T-cell (primary cell): ENCODE measurements around the gene HAND2. TPM values are rescaled to one million over a fixed set of nuclear protein-coding genes. Genes with fewer than 3 reads are reported as not detected.

ENCODE experiments used
- ATAC-seq, 4 experiments: fragments of 200-7000 bp in 3 of 4; fragments of 150-1000 bp in 1 of 4; cut with Tn5 transposase; replicated peaks in 1 of 4; 1 replicate in 3 of 4; 2 replicates in 1 of 4; pipeline ENCODE4 v1.10.0; 2021; ENCODE audit warnings: moderate library complexity in 3 of 4, mild to moderate bottlenecking in 2 of 4, moderate number of reproducible peaks in 1 of 4
- CTCF ChIA-PET, 2 donors: fragments of 300-600 bp; sonication (Branson Sonifier 250); formaldehyde crosslinking; loops; one replicate each; lab custom pipeline; 2022; ENCODE audit warnings: antibody characterized with exemption in 2 of 2; lab: Charles Lee
- POLR2A ChIA-PET, 2 donors: fragments of 300-600 bp; sonication (Branson Sonifier 250); formaldehyde crosslinking; loops; one replicate each; lab custom pipeline; 2022; ENCODE audit warnings: antibody characterized with exemption in 2 of 2; lab: Charles Lee
- DNase-seq, 35 experiments: peaks; one replicate each; pipeline versions ENCODE4 v3.0.0 to v3.0.0-alpha.2; 2013 to 2023
- H3K27ac ChIP-seq: one replicate; pipeline ENCODE4 v1.5.1; 2013; ENCODE audit warnings: low read length
- H3K27me3 ChIP-seq, 2 experiments: replicated peaks in 1 of 2; 1 replicate in 1 of 2; 2 replicates in 1 of 2; pipeline versions ENCODE4 v1.6.1 to v1.7.0; 2013; ENCODE audit warnings: low read length in 1 of 2, mixed read lengths in 1 of 2; ENCODE audit not compliant: control insufficient read depth in 2 of 2, insufficient read depth in 2 of 2; ENCODE audit errors: extremely low read depth in 1 of 2
- H3K36me3 ChIP-seq, 2 donors: 1 replicate in 1 of 2; 2 replicates in 1 of 2; pipeline versions ENCODE4 v1.6.1 to v1.7.0; 2013; ENCODE audit warnings: low read length in 1 of 2; ENCODE audit not compliant: control insufficient read depth in 2 of 2, insufficient read depth in 1 of 2; ENCODE audit errors: extremely low read depth in 1 of 2
- H3K4me1 ChIP-seq, 2 experiments: 1 replicate in 1 of 2; 2 replicates in 1 of 2; pipeline versions ENCODE4 v1.6.1 to v1.7.0; 2013; ENCODE audit warnings: low read length in 2 of 2, mixed read lengths in 1 of 2; ENCODE audit not compliant: insufficient read depth in 2 of 2, control insufficient read depth in 1 of 2; ENCODE audit errors: extremely low read depth in 1 of 2
- H3K4me3 ChIP-seq, 2 donors: 1 replicate in 1 of 2; 2 replicates in 1 of 2; pipeline versions ENCODE4 v1.5.1 to v1.7.0; 2013; ENCODE audit warnings: mild to moderate bottlenecking in 2 of 2, low read length in 1 of 2, moderate library complexity in 1 of 2; ENCODE audit not compliant: control insufficient read depth in 1 of 2; ENCODE audit errors: extremely low read depth in 1 of 2
- H3K9me3 ChIP-seq: 2 replicates; pipeline ENCODE4 v1.7.0; 2013
- H3K27ac Mint-ChIP-seq, 2 donors: one replicate each; pipeline ENCODE4 v1.8.0; 2020 to 2021; ENCODE audit warnings: mild to moderate bottlenecking in 2 of 2, mixed read lengths in 2 of 2
- H3K27me3 Mint-ChIP-seq, 2 donors: one replicate each; pipeline ENCODE4 v1.8.0; 2021 to 2022; ENCODE audit warnings: mixed read lengths in 2 of 2
- H3K36me3 Mint-ChIP-seq: one replicate; pipeline ENCODE4 v1.8.0; 2021; ENCODE audit warnings: mixed read lengths
- H3K4me1 Mint-ChIP-seq, 3 donors: one replicate each; pipeline ENCODE4 v1.8.0; 2020 to 2022; ENCODE audit warnings: mixed read lengths in 3 of 3, mild to moderate bottlenecking in 1 of 3
- H3K4me3 Mint-ChIP-seq, 3 donors: one replicate each; pipeline ENCODE4 v1.8.0; 2020 to 2022; ENCODE audit warnings: mild to moderate bottlenecking in 3 of 3, mixed read lengths in 3 of 3, moderate library complexity in 3 of 3
- H3K9me3 Mint-ChIP-seq, 3 donors: one replicate each; pipeline ENCODE4 v1.8.0; 2020 to 2022; ENCODE audit warnings: mixed read lengths in 3 of 3
- WGBS: methylation state at CpG from one replicate; pipeline ENCODE4 v1.1.5; 2013; ENCODE audit warnings: missing lambda C conversion rate; ENCODE audit not compliant: insufficient coverage; 5-methylcytosine and 5-hydroxymethylcytosine counted together
- total RNA-seq, 35 experiments: library from RNA in 6 of 35; stranded (reverse) in 6 of 35; fragments of 120-200 nt in 1 of 35; gene quantifications; one replicate each; pipeline versions ENCODE4 v1.2.1 to v1.2.4 and lab custom pipeline; 2013 to 2026

HAND2 gene
- total RNA-seq, 5 donors from 2014 or later (not counting 1 experiment from before 2014, with no cell fraction given): not detected

DNA sequence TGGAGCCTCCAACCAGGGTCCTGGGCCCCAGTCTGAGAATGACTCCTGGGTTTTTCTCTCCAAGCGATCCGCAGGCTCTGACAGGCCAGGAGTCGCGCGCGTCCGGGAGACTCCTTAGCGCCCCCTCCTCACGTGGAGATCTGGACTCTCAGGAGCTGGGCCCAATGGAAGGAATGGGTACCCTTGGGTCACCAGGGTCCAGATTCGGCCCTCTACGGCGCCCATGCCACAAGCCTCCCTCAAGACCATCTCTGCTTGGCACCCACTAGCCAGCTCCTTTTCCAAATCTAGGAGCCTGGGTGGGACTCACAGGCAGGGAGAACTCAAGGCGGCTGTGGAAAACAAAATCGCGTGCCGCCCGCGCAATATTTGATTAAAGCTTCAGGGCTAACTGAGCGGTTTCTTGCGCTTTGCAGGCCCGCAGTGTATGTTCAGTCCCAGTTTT, 7.1 kb downstream of the HAND2 start:
- 27% methylated on average over 21 of the region's 21 CpGs for WGBS
- POLR2A ChIA-PET: no interaction called here
- peaks cover 3% of the 10 kb centered on the region for H3K36me3 Mint-ChIP-seq

DNA sequence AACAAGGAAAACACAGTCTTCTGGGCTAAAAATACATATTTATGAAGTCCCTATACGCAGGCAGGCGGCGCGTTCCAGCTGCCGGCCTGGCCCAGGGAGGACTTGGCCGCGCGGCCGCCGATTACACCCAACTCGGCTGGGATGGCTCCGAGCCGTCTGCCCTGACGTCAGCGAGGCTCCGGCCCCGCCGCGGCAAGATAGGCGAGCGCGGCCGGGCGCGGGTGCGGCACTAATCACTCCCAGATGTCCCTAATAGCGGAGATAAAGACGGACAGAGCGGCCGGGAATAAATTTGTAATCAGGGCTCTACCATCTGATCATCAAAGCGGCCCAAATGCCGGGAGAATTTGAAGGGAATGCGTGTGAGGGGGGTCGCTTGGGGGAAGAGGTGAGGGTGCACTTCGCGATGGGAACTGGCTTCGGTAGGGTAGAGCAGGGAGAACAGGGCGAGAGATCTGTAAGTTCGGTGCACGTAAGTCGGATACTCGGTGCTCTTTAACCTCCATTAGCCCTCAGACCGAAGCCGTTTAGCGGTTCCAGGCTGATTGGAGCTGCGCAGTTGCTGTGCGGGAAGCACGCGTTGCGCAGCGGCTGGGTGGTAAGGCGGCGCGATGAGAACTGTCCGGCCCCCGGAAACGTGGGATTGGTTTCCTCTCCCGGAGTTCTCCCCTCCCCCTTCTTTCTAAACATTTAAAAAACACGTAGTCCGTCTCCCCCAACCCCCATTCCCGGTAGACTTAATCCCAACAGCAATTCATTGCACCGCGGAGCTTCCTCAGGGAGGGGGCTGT, 7.7 kb downstream of the HAND2 start:
- 7% methylated on average over 55 of the region's 63 CpGs for WGBS
- peaks cover 21 to 29% (median 22%) of the 10 kb centered on the region in 3 donors for H3K4me1 Mint-ChIP-seq
- DNase-seq (no peak), ATAC-seq (peak in 1 of 4 experiments; percentile 22)
- Histone ChIP-seq H3K4me3 (peak overlapping the region in 1 of 2 donors; percentile 57), H3K27ac (no peak overlapping the region), H3K36me3 (no peaks in the 10 kb centered on the region), H3K4me1 (peaks cover 2 to 41% of the 10 kb centered on the region in 2 experiments), H3K27me3 (peaks cover 23 to 86% of the 10 kb centered on the region in 2 experiments), H3K9me3 (no peaks in the 10 kb centered on the region)
- H3K27me3 Mint-ChIP-seq: peaks cover 78 to 91% of the 10 kb centered on the region in 2 donors
- ChIA-PET CTCF (no interaction called here), POLR2A (no interaction called here)
- no peak overlapping the region for H3K27ac Mint-ChIP-seq
- H3K4me3 Mint-ChIP-seq: peak overlapping the region in 2 of 3 donors; percentile 9 to 68
- peaks cover 4 to 13% (median 7%) of the 10 kb centered on the region in 3 donors for H3K9me3 Mint-ChIP-seq
- H3K36me3 Mint-ChIP-seq: peaks cover 3% of the 10 kb centered on the region

More for the DNA sequence above, 7.1 kb downstream of the HAND2 start:
- peaks cover 4 to 13% (median 7%) of the 10 kb centered on the region in 3 donors for H3K9me3 Mint-ChIP-seq
- no peak for DNase-seq
- H3K27me3 Mint-ChIP-seq: peaks cover 78 to 91% of the 10 kb centered on the region in 2 donors
- ATAC-seq: no peak
- Histone ChIP-seq H3K9me3 (no peaks in the 10 kb centered on the region), H3K4me1 (peaks cover 2 to 41% of the 10 kb centered on the region in 2 experiments), H3K27me3 (peaks cover 19 to 86% of the 10 kb centered on the region in 2 experiments), H3K4me3 (peak overlapping the region in 1 of 2 donors; percentile 57), H3K36me3 (no peaks in the 10 kb centered on the region), H3K27ac (no peak overlapping the region)
- H3K4me1 Mint-ChIP-seq: peaks cover 23 to 28% (median 26%) of the 10 kb centered on the region in 3 donors
- peak overlapping the region in 1 of 3 donors; percentile 68 for H3K4me3 Mint-ChIP-seq
- CTCF ChIA-PET: no interaction called here
- H3K27ac Mint-ChIP-seq: no peak overlapping the region

DNA sequence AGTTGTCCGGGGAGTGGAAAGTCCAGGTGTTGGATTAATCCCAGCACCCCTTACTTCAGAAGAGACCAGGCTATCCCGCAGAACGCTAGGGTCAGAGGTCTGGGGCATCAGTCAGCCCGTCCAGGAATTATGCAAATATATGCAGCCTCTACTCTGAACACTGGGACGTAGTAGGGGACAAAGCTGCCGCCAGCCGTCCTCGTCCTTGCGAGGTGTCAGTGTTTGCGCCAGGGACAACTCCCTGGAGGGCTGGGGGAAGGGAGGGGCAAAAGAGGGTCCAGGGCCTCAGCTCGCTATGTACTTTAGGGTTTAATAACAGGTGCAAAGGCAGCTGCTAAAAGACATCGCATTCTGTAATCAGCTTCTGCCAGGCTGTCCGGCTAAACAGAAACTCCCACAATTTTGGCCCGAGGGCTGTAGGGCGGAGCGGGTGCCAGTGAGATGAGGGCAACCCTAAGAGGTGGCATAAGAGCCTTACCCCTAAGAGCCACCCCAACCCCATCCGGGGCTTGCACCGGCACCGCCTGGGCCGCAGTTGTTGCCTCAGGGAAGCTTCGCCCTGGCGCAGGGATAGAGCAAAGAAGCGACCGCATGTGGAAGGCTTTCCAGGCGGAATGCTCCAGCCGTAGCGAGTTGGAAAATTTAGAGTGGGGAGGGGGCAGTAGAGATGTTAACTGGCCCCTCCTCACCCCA, 8.4 kb downstream of the HAND2 start:
- ChIA-PET CTCF (no interaction called here), POLR2A (no interaction called here)
- Mint-ChIP-seq H3K27ac (no peak overlapping the region), H3K36me3 (peaks cover 3% of the 10 kb centered on the region), H3K4me3 (peak overlapping the region in 1 of 3 donors; percentile 68), H3K9me3 (peaks cover 1 to 13% (median 7%) of the 10 kb centered on the region in 3 donors), H3K4me1 (peaks cover 25 to 33% (median 27%) of the 10 kb centered on the region in 3 donors), H3K27me3 (peaks cover 78 to 90% of the 10 kb centered on the region in 2 donors)
- Histone ChIP-seq H3K9me3 (no peaks in the 10 kb centered on the region), H3K4me3 (peak overlapping the region in 1 of 2 donors; percentile 57), H3K4me1 (peaks cover 2 to 46% of the 10 kb centered on the region in 2 experiments), H3K36me3 (no peaks in the 10 kb centered on the region), H3K27ac (no peak overlapping the region), H3K27me3 (peaks cover 24 to 86% of the 10 kb centered on the region in 2 experiments)
- ATAC-seq (no peak), DNase-seq (no peak)
- WGBS: 19% methylated on average over 10 of the region's 27 CpGs

DNA sequence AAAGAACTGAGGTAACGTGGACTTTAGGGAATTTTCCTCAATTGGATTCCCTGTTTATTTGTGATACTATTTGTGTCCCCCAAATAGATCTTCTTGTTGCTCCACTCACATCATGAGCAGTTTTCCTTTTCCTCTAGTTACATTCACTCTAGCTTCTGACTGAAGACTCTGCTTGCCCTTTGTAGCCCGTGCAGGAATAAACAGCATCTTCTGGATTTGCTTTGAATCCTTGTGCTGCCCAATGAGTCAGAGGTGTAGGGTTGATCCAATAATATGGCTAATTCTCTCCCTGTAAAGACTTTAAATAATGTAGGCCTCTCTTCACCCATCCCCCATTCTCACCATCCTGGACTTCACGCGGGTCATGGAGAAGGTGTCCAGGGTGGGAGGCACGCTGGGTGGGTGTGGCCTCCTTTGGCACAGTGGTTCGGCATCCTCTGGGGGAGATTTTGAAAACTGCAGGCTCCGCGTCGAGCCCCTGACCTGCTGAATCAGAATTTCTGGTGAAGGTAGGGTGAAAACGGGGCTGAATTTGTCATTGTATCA, 9.0 kb downstream of the HAND2 start:
- Histone ChIP-seq H3K4me3 (no peak overlapping the region), H3K27ac (no peak overlapping the region), H3K36me3 (no peaks in the 10 kb centered on the region), H3K4me1 (peaks cover 2 to 47% of the 10 kb centered on the region in 2 experiments), H3K9me3 (no peaks in the 10 kb centered on the region), H3K27me3 (peaks cover 23 to 86% of the 10 kb centered on the region in 2 experiments)
- peaks cover 25 to 37% (median 27%) of the 10 kb centered on the region in 3 donors for H3K4me1 Mint-ChIP-seq
- 40% methylated on average over 3 of the region's 10 CpGs for WGBS
- H3K27ac Mint-ChIP-seq: peak overlapping the region in 1 of 2 donors; percentile 16
- H3K27me3 Mint-ChIP-seq: peaks cover 80 to 90% of the 10 kb centered on the region in 2 donors
- H3K36me3 Mint-ChIP-seq: peaks cover 3% of the 10 kb centered on the region
- DNase-seq (no peak), ATAC-seq (no peak)
- peak overlapping the region in 1 of 3 donors; percentile 68 for H3K4me3 Mint-ChIP-seq
- CTCF ChIA-PET: interaction anchor here in 1 of 2 donors (0.6 kb wide), 1 partner anchor 88 kb away, joined by 3 read pairs; no protein-coding TSS in a partner anchor
- POLR2A ChIA-PET: no interaction called here
- peaks cover 0 to 17% (median 5%) of the 10 kb centered on the region in 3 donors for H3K9me3 Mint-ChIP-seq

DNA sequence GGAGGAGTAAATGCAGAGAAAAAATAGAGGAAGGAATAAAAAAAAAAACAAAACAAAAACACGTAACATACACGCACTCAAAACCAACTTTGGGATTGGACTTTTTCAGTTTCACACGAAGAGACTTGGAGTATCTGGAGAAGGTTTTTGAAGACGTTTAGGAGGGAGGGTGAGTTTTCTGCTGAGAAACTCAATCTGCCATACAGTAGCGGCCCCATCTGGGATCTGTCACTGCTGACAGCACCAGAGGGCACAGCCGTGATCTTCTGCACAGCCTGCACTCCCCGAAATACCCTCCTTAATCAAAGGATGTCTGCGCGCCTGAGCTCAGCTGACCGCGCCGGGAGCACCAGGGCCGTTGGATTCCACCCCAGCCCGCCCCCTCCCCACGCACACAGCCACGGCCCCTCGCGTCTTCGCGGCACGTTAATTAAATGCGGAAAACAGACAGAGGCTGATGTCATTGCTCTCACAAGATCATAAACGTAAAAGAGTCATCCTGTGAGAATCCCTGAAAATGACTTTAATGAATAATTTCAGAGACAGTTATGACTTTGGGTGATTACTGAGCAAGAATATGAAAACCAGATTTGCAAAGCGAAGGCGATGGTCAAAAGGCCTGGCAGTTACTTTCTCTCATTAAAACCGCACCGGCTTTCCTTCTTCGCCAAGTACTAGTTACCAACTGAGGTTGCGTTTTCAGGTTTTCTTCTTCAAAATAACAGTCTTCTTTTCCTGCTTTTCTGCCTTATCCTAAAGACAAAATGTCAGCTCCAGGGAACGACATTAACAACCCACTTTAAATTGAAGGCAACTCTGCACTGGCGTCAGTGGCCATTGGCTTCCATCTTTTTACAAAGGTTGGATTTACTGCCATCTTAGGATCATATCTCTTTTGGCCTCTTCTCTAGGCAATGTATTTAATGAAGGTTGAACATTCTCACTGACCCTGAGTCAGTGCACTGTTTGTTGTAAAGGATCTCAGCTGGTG, 10.6 kb downstream of the HAND2 start:
- Mint-ChIP-seq H3K4me3 (peak overlapping the region in 1 of 3 donors; percentile 47), H3K9me3 (peaks cover 0 to 18% (median 7%) of the 10 kb centered on the region in 3 donors), H3K27me3 (peaks cover 80 to 91% of the 10 kb centered on the region in 2 donors), H3K4me1 (peaks cover 23 to 35% (median 26%) of the 10 kb centered on the region in 3 donors), H3K27ac (peak overlapping the region; percentile 15 to 39), H3K36me3 (peaks cover 3% of the 10 kb centered on the region)
- peak overlapping the region in 1 of 2 donors; percentile 44 for H3K4me3 ChIP-seq
- 22% methylated on average over 22 of the region's 31 CpGs for WGBS
- DNase-seq (no peak), ATAC-seq (no peak)
- no peaks in the 10 kb centered on the region for H3K36me3 ChIP-seq
- CTCF ChIA-PET: interaction anchor here in 1 of 2 donors (0.6 kb wide), 1 partner anchor 11 kb away, joined by 3 read pairs; no protein-coding TSS in a partner anchor
- POLR2A ChIA-PET: no interaction called here
- peaks cover 2 to 38% of the 10 kb centered on the region in 2 experiments for H3K4me1 ChIP-seq
- no peaks in the 10 kb centered on the region for H3K9me3 ChIP-seq
- no peak overlapping the region for H3K27ac ChIP-seq
- H3K27me3 ChIP-seq: peaks cover 27 to 77% of the 10 kb centered on the region in 2 experiments
